ENCODE data around the gene ZDHHC8. TPM values are rescaled to one million over a fixed set of nuclear protein-coding genes. Genes with fewer than 3 reads are reported as not detected.

The ZDHHC8 gene
- total RNA-seq, 2 donors from 2014 or later, result 82.2 to 82.3 TPM

GRCh38 chr22:20180640-20181039 lies 49.0 kb downstream of the ZDHHC8 start:
- H3K4me1 Mint-ChIP-seq, result no peaks in the 10 kb centered on the region
- H3K4me3 Mint-ChIP-seq, result no peak overlapping the region
- Histone ChIP-seq H3K36me3 (ENCODE audit: control insufficient read depth, insufficient read depth, low read length) (no peaks in the 10 kb centered on the region), H3K27me3 (ENCODE audit: control insufficient read depth, insufficient read depth, low read length, poor library complexity, severe bottlenecking) (no peaks in the 10 kb centered on the region), H3K9me3 (ENCODE audit: control insufficient read depth, low read length) (no peaks in the 10 kb centered on the region), H3K9ac (ENCODE audit: extremely low read depth, low read length, poor library complexity, severe bottlenecking) (no peak overlapping the region), H3K4me3 (ENCODE audit: low read length) (no peak overlapping the region), H3K27ac (ENCODE audit: low read depth, low read length) (no peak overlapping the region), H3K4me1 (ENCODE audit: control insufficient read depth, insufficient read depth, low read length) (no peaks in the 10 kb centered on the region)
- no peak for DNase-seq
- H3K27ac Mint-ChIP-seq, result no peak overlapping the region
- no peaks in the 10 kb centered on the region for H3K9me3 Mint-ChIP-seq
- no peak for TF ChIP-seq CTCF (conservative IDR thresholded peaks at IDR 0.05)
- no peaks in the 10 kb centered on the region for H3K27me3 Mint-ChIP-seq (ENCODE audit: insufficient read depth)
- H3K36me3 Mint-ChIP-seq (ENCODE audit: low read depth), result no peaks in the 10 kb centered on the region
- WGBS, 2 experiments (ENCODE audit: insufficient coverage in 1 of 2, insufficient read length in 1 of 2), result 92 to 94% methylated on average over 6 to 8 of the region's 8 CpGs

- H3K27ac Mint-ChIP-seq, result no peak overlapping the region
- no peak for DNase-seq
- Histone ChIP-seq H3K27me3 (ENCODE audit: control insufficient read depth, insufficient read depth, low read length, poor library complexity, severe bottlenecking) (no peaks in the 10 kb centered on the region), H3K4me1 (ENCODE audit: control insufficient read depth, insufficient read depth, low read length) (no peaks in the 10 kb centered on the region), H3K36me3 (ENCODE audit: control insufficient read depth, insufficient read depth, low read length) (no peaks in the 10 kb centered on the region), H3K9ac (ENCODE audit: extremely low read depth, low read length, poor library complexity, severe bottlenecking) (no peak overlapping the region), H3K27ac (ENCODE audit: low read depth, low read length) (no peak overlapping the region), H3K4me3 (ENCODE audit: low read length) (no peak overlapping the region), H3K9me3 (ENCODE audit: control insufficient read depth, low read length) (no peaks in the 10 kb centered on the region)
- no peaks in the 10 kb centered on the region for H3K36me3 Mint-ChIP-seq (ENCODE audit: low read depth)
- no peaks in the 10 kb centered on the region for H3K4me1 Mint-ChIP-seq
- H3K27me3 Mint-ChIP-seq (ENCODE audit: insufficient read depth), result no peaks in the 10 kb centered on the region
- H3K4me3 Mint-ChIP-seq, result no peak overlapping the region
- TF ChIP-seq CTCF (conservative IDR thresholded peaks at IDR 0.05), result no peak
- WGBS, 2 experiments (ENCODE audit: insufficient coverage in 1 of 2, insufficient read length in 1 of 2), result 90 to 94% methylated on average over 7 to 17 of the region's 17 CpGs
- no peaks in the 10 kb centered on the region for H3K9me3 Mint-ChIP-seq
Observed at GRCh38 chr22:20181194-20181883, 49.7 kb downstream of the ZDHHC8 start.

- Mint-ChIP-seq H3K4me3 (no peak overlapping the region), H3K4me1 (peaks cover 4% of the 10 kb centered on the region), H3K36me3 (ENCODE audit: low read depth) (no peaks in the 10 kb centered on the region), H3K27me3 (ENCODE audit: insufficient read depth) (no peaks in the 10 kb centered on the region), H3K9me3 (no peaks in the 10 kb centered on the region), H3K27ac (no peak overlapping the region)
- no peak for TF ChIP-seq CTCF (conservative IDR thresholded peaks at IDR 0.05)
- 90 to 92% methylated on average over 6 to 18 of the region's 18 CpGs for WGBS, 2 experiments (ENCODE audit: insufficient coverage in 1 of 2, insufficient read length in 1 of 2)
- no peak overlapping the region for H3K27ac ChIP-seq (ENCODE audit: low read depth, low read length)
- no peaks in the 10 kb centered on the region for H3K36me3 ChIP-seq (ENCODE audit: control insufficient read depth, insufficient read depth, low read length)
- no peaks in the 10 kb centered on the region for H3K9me3 ChIP-seq (ENCODE audit: control insufficient read depth, low read length)
- no peak overlapping the region for H3K4me3 ChIP-seq (ENCODE audit: low read length)
- H3K27me3 ChIP-seq (ENCODE audit: control insufficient read depth, insufficient read depth, low read length, poor library complexity, severe bottlenecking), result no peaks in the 10 kb centered on the region
- H3K9ac ChIP-seq (ENCODE audit: extremely low read depth, low read length, poor library complexity, severe bottlenecking), result no peak overlapping the region
- H3K4me1 ChIP-seq (ENCODE audit: control insufficient read depth, insufficient read depth, low read length), result no peaks in the 10 kb centered on the region
- DNase-seq, result no peak
Observed at GRCh38 chr22:20181884-20182236, 50.3 kb downstream of the ZDHHC8 start.
